Liver (tissue), 3 donors: ENCODE measurements around the gene PNPLA1.

ENCODE experiments used
- EGR1 ChIP-seq, 2 donors: IDR thresholded peaks; 2 replicates each; pipeline ENCODE4 v1.6.1; 2016 to 2018; ENCODE audit warnings: antibody characterized with exemption in 2 of 2, low read depth in 2 of 2
- RAD21 ChIP-seq, 2 donors: IDR thresholded peaks; 2 replicates each; pipeline ENCODE4 v1.6.1; 2016; ENCODE audit warnings: antibody characterized with exemption in 2 of 2, mild to moderate bottlenecking in 2 of 2
- TF ChIP-seq, protein P1 (sequence below): fragments of 150-350 bp; IDR thresholded peaks from 2 replicates; pipeline ENCODE4 v1.5.1; 2017; ENCODE audit warnings: improper control_type of control experiment, low read depth, low read length; ENCODE audit not compliant: missing input control
- TF ChIP-seq, protein P2 (sequence below): IDR thresholded peaks from 2 replicates; pipeline ENCODE4 v1.6.1; 2016; ENCODE audit warnings: antibody characterized with exemption
- TF ChIP-seq, protein P3 (sequence below): IDR thresholded peaks from 2 replicates; pipeline ENCODE4 v1.6.1; 2016; ENCODE audit warnings: antibody characterized with exemption, mild to moderate bottlenecking
- TF ChIP-seq, protein P4 (sequence below): IDR thresholded peaks from 2 replicates; pipeline ENCODE4 v1.6.1; 2016; ENCODE audit warnings: antibody characterized with exemption
- donor health status: healthy.
- donor health status: healthy.

DNA sequence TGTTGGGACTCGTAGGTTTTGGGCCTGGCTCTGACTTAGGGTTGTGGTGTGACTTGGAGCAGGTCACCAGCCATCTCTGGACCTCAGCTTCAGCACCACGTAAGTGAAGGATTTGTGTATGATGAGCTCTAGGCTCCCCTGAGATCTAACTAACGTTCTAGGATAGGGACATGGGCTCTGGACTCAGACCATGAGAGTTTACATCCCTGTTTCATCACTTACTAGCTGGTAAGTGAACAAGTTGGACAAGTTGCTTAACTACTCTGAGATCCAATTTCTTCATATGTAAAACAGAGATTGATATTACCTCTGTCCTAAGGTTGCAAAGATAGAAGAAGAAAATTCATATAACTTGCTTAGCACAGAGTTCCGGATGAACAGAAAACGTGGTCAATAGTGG is 20.3 kb upstream of the PNPLA1 start:
- TF ChIP-seq, protein P1, sequence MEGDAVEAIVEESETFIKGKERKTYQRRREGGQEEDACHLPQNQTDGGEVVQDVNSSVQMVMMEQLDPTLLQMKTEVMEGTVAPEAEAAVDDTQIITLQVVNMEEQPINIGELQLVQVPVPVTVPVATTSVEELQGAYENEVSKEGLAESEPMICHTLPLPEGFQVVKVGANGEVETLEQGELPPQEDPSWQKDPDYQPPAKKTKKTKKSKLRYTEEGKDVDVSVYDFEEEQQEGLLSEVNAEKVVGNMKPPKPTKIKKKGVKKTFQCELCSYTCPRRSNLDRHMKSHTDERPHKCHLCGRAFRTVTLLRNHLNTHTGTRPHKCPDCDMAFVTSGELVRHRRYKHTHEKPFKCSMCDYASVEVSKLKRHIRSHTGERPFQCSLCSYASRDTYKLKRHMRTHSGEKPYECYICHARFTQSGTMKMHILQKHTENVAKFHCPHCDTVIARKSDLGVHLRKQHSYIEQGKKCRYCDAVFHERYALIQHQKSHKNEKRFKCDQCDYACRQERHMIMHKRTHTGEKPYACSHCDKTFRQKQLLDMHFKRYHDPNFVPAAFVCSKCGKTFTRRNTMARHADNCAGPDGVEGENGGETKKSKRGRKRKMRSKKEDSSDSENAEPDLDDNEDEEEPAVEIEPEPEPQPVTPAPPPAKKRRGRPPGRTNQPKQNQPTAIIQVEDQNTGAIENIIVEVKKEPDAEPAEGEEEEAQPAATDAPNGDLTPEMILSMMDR, result no peak
- TF ChIP-seq, protein P2, sequence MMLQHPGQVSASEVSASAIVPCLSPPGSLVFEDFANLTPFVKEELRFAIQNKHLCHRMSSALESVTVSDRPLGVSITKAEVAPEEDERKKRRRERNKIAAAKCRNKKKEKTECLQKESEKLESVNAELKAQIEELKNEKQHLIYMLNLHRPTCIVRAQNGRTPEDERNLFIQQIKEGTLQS, result no peak
- TF ChIP-seq RAD21 (IDR thresholded peaks at IDR 0.05) (no peak), EGR1 (IDR thresholded peaks at IDR 0.05; ENCODE audit: low read depth in 2 of 2) (no peak)
- TF ChIP-seq, protein P3, sequence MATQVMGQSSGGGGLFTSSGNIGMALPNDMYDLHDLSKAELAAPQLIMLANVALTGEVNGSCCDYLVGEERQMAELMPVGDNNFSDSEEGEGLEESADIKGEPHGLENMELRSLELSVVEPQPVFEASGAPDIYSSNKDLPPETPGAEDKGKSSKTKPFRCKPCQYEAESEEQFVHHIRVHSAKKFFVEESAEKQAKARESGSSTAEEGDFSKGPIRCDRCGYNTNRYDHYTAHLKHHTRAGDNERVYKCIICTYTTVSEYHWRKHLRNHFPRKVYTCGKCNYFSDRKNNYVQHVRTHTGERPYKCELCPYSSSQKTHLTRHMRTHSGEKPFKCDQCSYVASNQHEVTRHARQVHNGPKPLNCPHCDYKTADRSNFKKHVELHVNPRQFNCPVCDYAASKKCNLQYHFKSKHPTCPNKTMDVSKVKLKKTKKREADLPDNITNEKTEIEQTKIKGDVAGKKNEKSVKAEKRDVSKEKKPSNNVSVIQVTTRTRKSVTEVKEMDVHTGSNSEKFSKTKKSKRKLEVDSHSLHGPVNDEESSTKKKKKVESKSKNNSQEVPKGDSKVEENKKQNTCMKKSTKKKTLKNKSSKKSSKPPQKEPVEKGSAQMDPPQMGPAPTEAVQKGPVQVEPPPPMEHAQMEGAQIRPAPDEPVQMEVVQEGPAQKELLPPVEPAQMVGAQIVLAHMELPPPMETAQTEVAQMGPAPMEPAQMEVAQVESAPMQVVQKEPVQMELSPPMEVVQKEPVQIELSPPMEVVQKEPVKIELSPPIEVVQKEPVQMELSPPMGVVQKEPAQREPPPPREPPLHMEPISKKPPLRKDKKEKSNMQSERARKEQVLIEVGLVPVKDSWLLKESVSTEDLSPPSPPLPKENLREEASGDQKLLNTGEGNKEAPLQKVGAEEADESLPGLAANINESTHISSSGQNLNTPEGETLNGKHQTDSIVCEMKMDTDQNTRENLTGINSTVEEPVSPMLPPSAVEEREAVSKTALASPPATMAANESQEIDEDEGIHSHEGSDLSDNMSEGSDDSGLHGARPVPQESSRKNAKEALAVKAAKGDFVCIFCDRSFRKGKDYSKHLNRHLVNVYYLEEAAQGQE, result no peak
- TF ChIP-seq, protein P4, sequence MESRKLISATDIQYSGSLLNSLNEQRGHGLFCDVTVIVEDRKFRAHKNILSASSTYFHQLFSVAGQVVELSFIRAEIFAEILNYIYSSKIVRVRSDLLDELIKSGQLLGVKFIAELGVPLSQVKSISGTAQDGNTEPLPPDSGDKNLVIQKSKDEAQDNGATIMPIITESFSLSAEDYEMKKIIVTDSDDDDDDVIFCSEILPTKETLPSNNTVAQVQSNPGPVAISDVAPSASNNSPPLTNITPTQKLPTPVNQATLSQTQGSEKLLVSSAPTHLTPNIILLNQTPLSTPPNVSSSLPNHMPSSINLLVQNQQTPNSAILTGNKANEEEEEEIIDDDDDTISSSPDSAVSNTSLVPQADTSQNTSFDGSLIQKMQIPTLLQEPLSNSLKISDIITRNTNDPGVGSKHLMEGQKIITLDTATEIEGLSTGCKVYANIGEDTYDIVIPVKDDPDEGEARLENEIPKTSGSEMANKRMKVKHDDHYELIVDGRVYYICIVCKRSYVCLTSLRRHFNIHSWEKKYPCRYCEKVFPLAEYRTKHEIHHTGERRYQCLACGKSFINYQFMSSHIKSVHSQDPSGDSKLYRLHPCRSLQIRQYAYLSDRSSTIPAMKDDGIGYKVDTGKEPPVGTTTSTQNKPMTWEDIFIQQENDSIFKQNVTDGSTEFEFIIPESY, result no peak
